HG02970 (cell line): Measurements from ENCODE around the gene MAP2K2.

ENCODE experiments used
- ATAC-seq: cut with Tn5 transposase; IDR thresholded peaks from one replicate; pipeline ENCODE4 v1.9.1; 2021; ENCODE audit warnings: mild to moderate bottlenecking, moderate library complexity, moderate number of reproducible peaks; ENCODE audit not compliant: unreplicated experiment, low FRiP score

MAP2K2 gene

GRCh38 chr19:4046946-4047683 lies 76.8 kb downstream of the MAP2K2 start:
- ATAC-seq = no peak

- no peak for ATAC-seq
Observed at GRCh38 chr19:4046362-4046691, 77.6 kb downstream of the MAP2K2 start.

- ATAC-seq = no peak
Observed at GRCh38 chr19:4045597-4046361, 78.1 kb downstream of the MAP2K2 start.

- ATAC-seq = no peak
Observed at GRCh38 chr19:4044990-4045465, 78.9 kb downstream of the MAP2K2 start.

- ATAC-seq = no peak
Observed at GRCh38 chr19:4043966-4044715, 79.8 kb downstream of the MAP2K2 start.

- no peak for ATAC-seq
Observed at GRCh38 chr19:4043401-4043800, 80.5 kb downstream of the MAP2K2 start.

- ATAC-seq = no peak
Observed at GRCh38 chr19:4042731-4043082, 81.2 kb downstream of the MAP2K2 start.

GRCh38 chr19:4042064-4042730 lies 81.7 kb downstream of the MAP2K2 start:
- no peak for ATAC-seq
